A549 (cell line): Measurements from ENCODE around the gene MOGAT2. TPM values are rescaled to one million over a fixed set of nuclear protein-coding genes. Genes with fewer than 3 reads are reported as not detected.

Source experiments
- ATAC-seq, 2 experiments: fragments of 200-7000 bp in 1 of 2; fragments of >200 bp in 1 of 2; cut with Nextera tagmentation in 1 of 2; cut with Tn5 transposase in 1 of 2; 3 replicates each; pipeline versions ENCODE4 v1.8.0 to v1.9.1; 2018 to 2020; ENCODE audit warnings: mild to moderate bottlenecking in 1 of 2, moderate library complexity in 1 of 2
- CTCF ChIA-PET: fragments of 300-600 bp; sonication (Branson Sonifier 250); formaldehyde crosslinking; extraction: SDS; loops from one replicate; lab custom pipeline; 2021; ENCODE audit warnings: antibody characterized with exemption, inconsistent platforms; lab: Yijun Ruan, JAX
- POLR2A ChIA-PET: fragments of 350-600 bp; formaldehyde crosslinking; extraction: SDS; loops from one replicate; lab custom pipeline; 2021; ENCODE audit warnings: antibody characterized with exemption, inconsistent platforms; lab: Yijun Ruan, JAX
- DNase-seq, 2 experiments: peaks; one replicate each; pipeline versions ENCODE4 v3.0.0 to v3.0.0-alpha.2; 2011 to 2016; ENCODE audit warnings: low read depth in 1 of 2, low spot score in 1 of 2
- FAIRE-seq: peaks from 2 replicates; lab custom pipeline; 2011; peaks lifted over from hg19 to GRCh38; lab: Jason Lieb, UNC
- H3K27ac ChIP-seq, 2 experiments: fragments of >200 bp; sonication (Bioruptor Twin); formaldehyde crosslinking; 3 replicates each; pipeline ENCODE4 v1.5.1; 2016 to 2017
- H3K4me1 ChIP-seq: fragments of >200 bp; sonication (Bioruptor Twin); formaldehyde crosslinking; 3 replicates; pipeline ENCODE4 v1.6.1; 2016
- H3K4me2 ChIP-seq: fragments of >200 bp; sonication (Bioruptor Twin); formaldehyde crosslinking; 3 replicates; pipeline ENCODE4 v1.6.1; 2016
- H3K4me3 ChIP-seq: fragments of >200 bp; sonication (Bioruptor Twin); formaldehyde crosslinking; 3 replicates; pipeline ENCODE4 v1.5.1; 2016
- H3K9me3 ChIP-seq: fragments of >200 bp; sonication (Bioruptor Twin); formaldehyde crosslinking; 3 replicates; pipeline ENCODE4 v1.6.1; 2016
- BHLHE40 ChIP-seq: IDR thresholded peaks from 2 replicates; pipeline ENCODE4 v1.6.1; 2012; ENCODE audit warnings: low read depth, low read length, inconsistent platforms
- CBX8 ChIP-seq: fragments of 200-600 bp; sonication (generic); IDR thresholded peaks from 2 replicates; pipeline ENCODE4 v1.6.1; 2016
- ESRRA ChIP-seq: fragments of 150-350 bp; IDR thresholded peaks from 2 replicates; pipeline ENCODE4 v1.6.1; 2014; ENCODE audit warnings: mild to moderate bottlenecking, low read length, borderline replicate concordance
- FOSB ChIP-seq: fragments of 250-450 bp; sonication (Bioruptor Pico); IDR thresholded peaks from 2 replicates; pipeline ENCODE4 v1.5.0; 2020; ENCODE audit warnings: mild to moderate bottlenecking, moderate library complexity
- HES2 ChIP-seq: fragments of >200 bp; sonication (Bioruptor Twin); formaldehyde crosslinking; IDR thresholded peaks from 2 replicates; pipeline ENCODE4 v1.6.1; 2016
- HMGXB4 ChIP-seq: fragments of 250-450 bp; sonication (Bioruptor Pico); IDR thresholded peaks from 2 replicates; pipeline ENCODE4 v1.5.0; 2021; ENCODE audit warnings: mild to moderate bottlenecking, moderate library complexity, borderline replicate concordance
- HOXB5 ChIP-seq: fragments of 250-450 bp; sonication (Bioruptor Pico); IDR thresholded peaks from 2 replicates; pipeline ENCODE4 v1.5.0; 2020; ENCODE audit warnings: mild to moderate bottlenecking, moderate library complexity
- JUNB ChIP-seq: fragments of >200 bp; sonication (Bioruptor Twin); formaldehyde crosslinking; IDR thresholded peaks from 2 replicates; pipeline ENCODE4 v1.6.1; 2016
- KDM1A ChIP-seq: fragments of 200-600 bp; sonication (generic); IDR thresholded peaks from 2 replicates; pipeline ENCODE4 v1.6.1; 2016; ENCODE audit warnings: low read depth, mild to moderate bottlenecking
- MAX ChIP-seq: IDR thresholded peaks from 2 replicates; pipeline ENCODE4 v1.6.1; 2012
- PBX3 ChIP-seq: IDR thresholded peaks from 2 replicates; pipeline ENCODE4 v1.6.1; 2012
- PHF8 ChIP-seq: fragments of 200-600 bp; sonication (generic); IDR thresholded peaks from 2 replicates; pipeline ENCODE4 v1.6.1; 2016; ENCODE audit warnings: low read depth, mild to moderate bottlenecking, antibody characterized with exemption, moderate library complexity, borderline replicate concordance
- POLR2AphosphoS2 ChIP-seq: conservative IDR thresholded peaks from 2 replicates; pipeline ENCODE4 v1.6.1; 2012; ENCODE audit warnings: low read length, improper control_type of control experiment, inconsistent platforms
- REST ChIP-seq: fragments of 200-600 bp; sonication (generic); IDR thresholded peaks from 2 replicates; pipeline ENCODE4 v1.6.1; 2016; ENCODE audit warnings: antibody characterized with exemption, mild to moderate bottlenecking, moderate library complexity
- RNF2 ChIP-seq: fragments of 200-600 bp; sonication (generic); IDR thresholded peaks from 2 replicates; pipeline ENCODE4 v1.6.1; 2016; ENCODE audit warnings: low read depth, mild to moderate bottlenecking, antibody characterized with exemption, moderate library complexity, borderline replicate concordance
- SMC3 ChIP-seq: fragments of >200 bp; sonication (Bioruptor Twin); formaldehyde crosslinking; IDR thresholded peaks from 3 replicates; pipeline ENCODE4 v1.6.1; 2018; ENCODE audit warnings: inconsistent platforms
- TFCP2L1 ChIP-seq: fragments of 250-450 bp; sonication (Bioruptor Pico); IDR thresholded peaks from 2 replicates; pipeline ENCODE4 v1.5.0; 2021; ENCODE audit warnings: mild to moderate bottlenecking
- ZNF302 ChIP-seq: fragments of 250-450 bp; sonication (Bioruptor Pico); IDR thresholded peaks from 2 replicates; pipeline ENCODE4 v1.9.0; 2021; ENCODE audit warnings: inconsistent platforms, mild to moderate bottlenecking, moderate library complexity
- WGBS: methylation state at CpG from one replicate; pipeline ENCODE4 v1.1.6; 2017; ENCODE audit errors: missing lambda C conversion rate; 5-methylcytosine and 5-hydroxymethylcytosine counted together
- polyA plus RNA-seq, 4 experiments: library from polyadenylated mRNA; depleted of rRNA in 3 of 4; stranded (reverse); fragments of >200 nt; fragmentation: RNase III in 1 of 4; extraction: RNeasy Plus Mini Kit Qiagen cat#74134 plus additional on column Dnase treatment in 1 of 4; gene quantifications; 2 replicates in 3 of 4; 3 replicates in 1 of 4; pipeline ENCODE4 v1.2.3, GENCODE V29; 2011 to 2017

MOGAT2 gene
- polyA plus RNA-seq, 2 of the 4 experiments (the other 2 are of a cell fraction), result not detected

- H3K9me3 ChIP-seq, result no peaks in the 10 kb centered on the region
- ATAC-seq, result no peak
- no peak overlapping the region for H3K4me2 ChIP-seq
- DNase-seq, result no peak
- no peak for FAIRE-seq
- ChIA-PET CTCF (interaction anchor here (0.5 to 2.4 kb wide), 2 partner anchors 13 to 168 kb away, joined by 3 to 8 read pairs; no protein-coding TSS in a partner anchor), POLR2A (no interaction called here)
- H3K4me1 ChIP-seq, result no peaks in the 10 kb centered on the region
- no peak for TF ChIP-seq HMGXB4 (CRISPR knock-in tag)
- no peak for TF ChIP-seq ESRRA
- no peak for TF ChIP-seq POLR2AphosphoS2
- no peak for TF ChIP-seq SMC3
- TF ChIP-seq FOSB (CRISPR knock-in tag), result no peak
- no peak for TF ChIP-seq ZNF302 (CRISPR knock-in tag)
- no peak for TF ChIP-seq RNF2
- TF ChIP-seq TFCP2L1 (CRISPR knock-in tag), result no peak
- TF ChIP-seq REST, result no peak
- TF ChIP-seq BHLHE40, result no peak
- TF ChIP-seq CBX8, result no peak
- TF ChIP-seq PBX3, result no peak
- no peak for TF ChIP-seq PHF8
- TF ChIP-seq MAX, result no peak
- no peak for TF ChIP-seq HES2
- no peak for TF ChIP-seq JUNB
- no peak for TF ChIP-seq HOXB5
- TF ChIP-seq KDM1A, result no peak
- H3K27ac ChIP-seq, result no peak overlapping the region
- no peak overlapping the region for H3K4me3 ChIP-seq
- 40% methylated on average over 7 of the region's 7 CpGs for WGBS
These were observed 1.0 kb downstream of the MOGAT2 start for GRCh38 chr11:75718419-75719339.
